ENCODE results near the gene FERMT3. TPM values are rescaled to one million over a fixed set of nuclear protein-coding genes. Genes with fewer than 3 reads are reported as not detected.

Gene FERMT3
- total and polyA plus RNA-seq, 2 of the 8 experiments (the other 6 are each of a cell fraction or from before 2014, with no cell fraction given) = 1.4 to 3.7 TPM

DNA sequence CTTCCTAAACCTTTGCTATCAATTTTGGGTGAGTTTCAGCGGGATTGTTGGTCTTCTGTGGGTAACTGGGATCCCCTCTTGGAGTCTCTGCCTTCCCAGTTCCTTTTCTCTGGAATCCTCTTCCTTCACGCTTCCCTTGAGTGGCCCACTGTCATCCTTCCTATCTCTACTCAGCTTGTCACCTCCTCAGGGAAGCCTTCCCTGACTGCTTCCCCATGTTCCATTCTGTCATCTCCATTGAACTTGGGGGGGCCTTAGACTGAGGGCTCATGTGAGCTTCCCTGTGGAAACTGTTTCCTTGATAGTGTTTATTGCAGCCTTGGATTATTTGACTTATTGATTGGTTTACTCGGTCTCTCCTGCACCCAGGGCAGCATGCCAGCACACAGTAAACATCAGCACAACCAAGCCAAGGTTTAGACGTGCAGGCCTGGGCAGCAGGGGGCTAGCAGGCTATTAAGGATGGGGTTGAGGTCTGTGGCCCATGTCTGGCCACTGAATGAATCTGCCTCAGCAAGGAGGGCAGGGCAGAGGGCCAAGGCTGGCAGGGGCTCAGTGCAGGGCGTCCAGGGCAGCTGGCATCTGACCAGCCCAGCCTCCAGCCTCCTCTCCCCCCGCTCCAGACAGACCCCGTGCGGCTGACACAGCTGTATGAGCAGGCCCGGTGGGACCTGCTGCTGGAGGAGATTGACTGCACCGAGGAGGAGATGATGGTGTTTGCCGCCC lies 12.3 kb downstream of the FERMT3 start:
- Histone ChIP-seq H3K23ac (ENCODE audit: insufficient read length) (no peak overlapping the region), H3K4me2 (ENCODE audit: insufficient read depth in 1 of 2, low read depth in 2 of 2, low read length in 2 of 2) (no peak overlapping the region)
- 84% methylated on average over 11 of the region's 11 CpGs; no CpG with 5 or more reads in 1 of the 2 experiments for WGBS, 2 experiments (ENCODE audit: extremely low coverage in 1 of 2, insufficient coverage in 1 of 2, insufficient read length in 1 of 2, insufficient replicate concordance in 2 of 2, low coverage in 1 of 2, low lambda C conversion rate in 2 of 2, missing lambda C conversion rate in 1 of 2)
- TF ChIP-seq SIX5 (IDR thresholded peaks at IDR 0.05; ENCODE audit: low read depth, low read length) (no peak), CBX8 (IDR thresholded peaks at IDR 0.05; ENCODE audit: borderline replicate concordance, low read depth, low read length) (no peak), CTBP2 (IDR thresholded peaks at IDR 0.05; ENCODE audit: borderline replicate concordance, insufficient read depth, insufficient read length, low read length) (no peak), KDM5A (IDR thresholded peaks at IDR 0.05; ENCODE audit: low read length) (no peak), JUND (IDR thresholded peaks at IDR 0.05; ENCODE audit: low read length) (no peak), TEAD4 (IDR thresholded peaks at IDR 0.05; ENCODE audit: low read depth, low read length) (no peak), SP4 (IDR thresholded peaks at IDR 0.05; ENCODE audit: low read length) (no peak), BCL11A (IDR thresholded peaks at IDR 0.05; ENCODE audit: low read depth in 2 of 2, low read length in 2 of 2) (no peak), SIN3A (conservative IDR thresholded peaks at IDR 0.05 in 1 of 2, IDR thresholded peaks at IDR 0.05 in 1 of 2; ENCODE audit: low read depth in 1 of 2, low read length in 2 of 2) (no peak), RNF2 (IDR thresholded peaks at IDR 0.05; ENCODE audit: borderline replicate concordance, low read depth, low read length, missing control alignments, poor library complexity, severe bottlenecking) (no peak), RAD21 (IDR thresholded peaks at IDR 0.05 in 1 of 2, conservative IDR thresholded peaks at IDR 0.05 in 1 of 2; ENCODE audit: low read depth in 2 of 2, low read length in 2 of 2) (no peak), BACH1 (IDR thresholded peaks at IDR 0.05; ENCODE audit: low read length) (no peak)

More for the DNA sequence above, 12.3 kb downstream of the FERMT3 start:
- Histone ChIP-seq H3K14ac (ENCODE audit: insufficient read length) (no peak overlapping the region), H3K4me3 (ENCODE audit: extremely low read depth in 1 of 4, insufficient read depth in 2 of 4, low read depth in 3 of 4, low read length in 4 of 4) (no peak overlapping the region), H2BK12ac (ENCODE audit: low read depth, low read length) (no peak overlapping the region), H2BK5ac (ENCODE audit: low read depth, low read length) (no peak overlapping the region), H4K91ac (replicated peaks; ENCODE audit: insufficient read length, low read length) (no peak overlapping the region), H3K27ac (ENCODE audit: low read depth, low read length) (no peak overlapping the region), H3K9me3 (ENCODE audit: insufficient read depth in 2 of 2, low read depth in 1 of 2, low read length in 1 of 2) (no peaks in the 10 kb centered on the region), H3K9ac (replicated peaks in 1 of 4; ENCODE audit: extremely low read depth in 1 of 4, low read depth in 3 of 4, low read length in 3 of 4) (no peak overlapping the region), H2BK15ac (ENCODE audit: low read length) (no peak overlapping the region), H2BK120ac (replicated peaks; ENCODE audit: low read depth, low read length) (no peak overlapping the region), H3K4me1 (replicated peaks in 1 of 4; ENCODE audit: control insufficient read depth in 3 of 4, insufficient read depth in 4 of 4, low read length in 3 of 4) (no peaks in the 10 kb centered on the region), H2AK5ac (ENCODE audit: low read depth, low read length) (no peak overlapping the region), H3K27me3 (replicated peaks in 1 of 4; ENCODE audit: control insufficient read depth in 3 of 4, extremely low read depth in 1 of 4, insufficient read depth in 3 of 4, low read length in 3 of 4) (no peaks in the 10 kb centered on the region), H4K20me1 (replicated peaks in 1 of 2; ENCODE audit: control insufficient read depth in 1 of 2, insufficient read depth in 2 of 2, low read length in 2 of 2) (peaks cover 2 to 8% of the 10 kb centered on the region in 2 experiments), H2AFZ (ENCODE audit: low read length) (no peak overlapping the region), H4K8ac (ENCODE audit: extremely low read depth, insufficient read depth, low read length) (no peak overlapping the region), H3K56ac (replicated peaks; ENCODE audit: insufficient read length, low read depth, low read length) (no peak overlapping the region), H3K18ac (ENCODE audit: extremely low read depth, low read length) (no peak overlapping the region), H3K36me3 (ENCODE audit: control insufficient read depth in 2 of 4, insufficient read depth in 4 of 4, low read length in 3 of 4) (peaks cover 0 to 7% (median 3%) of the 10 kb centered on the region in 4 experiments; a peak in 4 of 8 replicates), H3K79me1 (ENCODE audit: low read depth, low read length) (no peaks in the 10 kb centered on the region), H2BK20ac (ENCODE audit: low read length) (no peak overlapping the region), H4K5ac (ENCODE audit: insufficient read length, low read depth, low read length) (no peak overlapping the region), H3K4ac (replicated peaks; ENCODE audit: insufficient read length, low read depth, low read length) (no peak overlapping the region), H3K79me2 (ENCODE audit: control insufficient read depth in 1 of 2, insufficient read depth in 2 of 2, low read length in 2 of 2) (no peaks in the 10 kb centered on the region), H3K23me2 (ENCODE audit: low read depth, low read length) (no peaks in the 10 kb centered on the region)
- ChIA-PET CTCF (ENCODE audit: partially characterized antibody) (interaction anchor here (0.6 to 7.0 kb wide), 5 partner anchors 10 to 241 kb away, joined by 3 to 68 read pairs (median 3); partner anchors contain the start of gene FERMT3), POLR2A (ENCODE audit: partially characterized antibody) (interaction anchor here (1.1 to 14.1 kb wide), 7 partner anchors 10 to 50 kb away, joined by 3 to 253 read pairs (median 4); partner anchors contain the start of genes FERMT3, STIP1 and VEGFB)
- FAIRE-seq (no peak), DNase-seq (ENCODE audit: low read depth in 1 of 2, low spot score in 2 of 2) (no peak)

Measured in H1 (cell line).